HCT116 (cell line): ENCODE data around the gene CCHCR1.

Source experiments
- EGR1 ChIP-seq: IDR thresholded peaks from 2 replicates; pipeline ENCODE4 v1.6.1; 2012; ENCODE audit warnings: low read depth
- ELF1 ChIP-seq: IDR thresholded peaks from 2 replicates; pipeline ENCODE4 v1.6.1; 2012; ENCODE audit warnings: low read depth, borderline replicate concordance
- EZH2 ChIP-seq: fragments of 200-600 bp; sonication (generic); IDR thresholded peaks from 2 replicates; pipeline ENCODE4 v1.6.1; 2017; ENCODE audit warnings: antibody characterized with exemption, mixed run types
- EZH2phosphoT487 ChIP-seq: fragments of 200-600 bp; IDR thresholded peaks from 2 replicates; pipeline ENCODE4 v1.6.1; 2018; ENCODE audit warnings: antibody characterized with exemption, borderline replicate concordance
- JUND ChIP-seq: IDR thresholded peaks from 2 replicates; pipeline ENCODE4 v1.6.1; 2012
- POLR2A ChIP-seq: IDR thresholded peaks from 2 replicates; pipeline ENCODE4 v1.7.0; 2011; ENCODE audit warnings: borderline replicate concordance; ENCODE audit not compliant: insufficient read depth, insufficient read length; ENCODE audit errors: extremely low read depth
- POLR2AphosphoS5 ChIP-seq: IDR thresholded peaks from 2 replicates; pipeline ENCODE4 v1.6.1; 2011; ENCODE audit warnings: mild to moderate bottlenecking, low read depth, low read length, moderate library complexity
- RAD21 ChIP-seq: IDR thresholded peaks from 2 replicates; pipeline ENCODE4 v1.6.1; 2012; ENCODE audit warnings: low read depth, mild to moderate bottlenecking
- SIN3A ChIP-seq: IDR thresholded peaks from 2 replicates; pipeline ENCODE4 v1.6.1; 2012; ENCODE audit warnings: low read depth
- TF ChIP-seq, protein P1 (sequence below), 3 experiments: fragments of 200-600 bp in 1 of 3; sonication (generic) in 1 of 3; IDR thresholded peaks in 2 of 3; conservative IDR thresholded peaks in 1 of 3; 2 replicates each; pipeline ENCODE4 v1.5.1; 2012 to 2017; ENCODE audit warnings: low read depth in 2 of 3, low read length in 2 of 3, antibody characterized with exemption in 1 of 3, borderline replicate concordance in 1 of 3, control low read depth in 1 of 3, mild to moderate bottlenecking in 1 of 3, mixed read lengths in 1 of 3, mixed run types in 1 of 3, moderate library complexity in 1 of 3; ENCODE audit not compliant: insufficient read depth in 1 of 3
- TF ChIP-seq, protein P2 (sequence below): IDR thresholded peaks from 2 replicates; pipeline ENCODE4 v1.6.1; 2012
- TF ChIP-seq, protein P3 (sequence below): IDR thresholded peaks from 2 replicates; pipeline ENCODE4 v1.6.1; 2012

DNA sequence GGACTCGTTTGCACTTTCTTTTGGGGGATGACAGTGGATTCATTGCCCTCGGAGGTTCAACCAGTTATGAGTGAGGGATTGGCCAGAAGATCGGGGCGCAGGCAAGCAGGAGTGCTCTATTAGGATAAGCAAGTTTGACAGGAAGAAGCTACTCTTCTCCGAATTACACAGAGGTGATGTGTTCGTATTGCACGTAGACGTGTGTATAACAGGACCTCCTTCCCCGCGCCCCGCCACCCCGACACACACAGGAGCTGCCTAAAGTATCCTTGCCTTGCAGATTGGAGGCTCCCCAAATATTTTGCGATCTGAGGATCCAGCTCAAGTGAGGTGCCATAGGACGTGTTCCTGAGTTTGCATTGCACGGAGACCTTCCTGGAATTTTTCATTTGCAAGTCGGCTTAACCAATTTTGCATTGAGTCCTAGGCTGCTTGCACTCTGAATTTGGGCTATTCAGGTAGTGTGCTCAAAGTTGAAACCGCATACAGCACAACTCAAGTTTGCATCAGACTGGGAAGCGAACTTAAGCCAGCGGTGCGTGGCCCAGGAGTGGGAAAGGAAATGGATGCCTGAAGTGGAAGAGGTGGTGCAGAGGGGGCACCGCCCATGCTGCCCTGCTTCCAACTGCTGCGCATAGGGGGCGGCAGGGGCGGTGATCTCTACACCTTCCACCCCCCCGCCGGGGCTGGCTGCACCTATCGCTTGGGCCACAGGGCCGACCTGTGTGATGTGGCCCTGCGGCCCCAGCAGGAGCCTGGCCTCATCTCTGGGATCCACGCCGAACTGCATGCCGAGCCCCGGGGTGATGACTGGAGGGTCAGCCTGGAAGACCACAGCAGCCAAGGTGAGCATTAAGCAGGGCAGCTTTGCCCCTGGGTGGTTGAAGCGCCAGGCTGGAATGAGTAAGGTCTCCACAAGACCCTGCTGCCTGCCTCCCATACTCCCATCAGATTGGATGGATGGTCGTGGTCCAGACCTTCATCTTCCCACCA lies 1.6 kb upstream of the CCHCR1 start:
- TF ChIP-seq EZH2phosphoT487 (no peak), POLR2A (no peak), POLR2AphosphoS5 (no peak), JUND (no peak), EGR1 (no peak), EZH2 (no peak), ELF1 (no peak), SIN3A (no peak), RAD21 (no peak)
- TF ChIP-seq, protein P1, sequence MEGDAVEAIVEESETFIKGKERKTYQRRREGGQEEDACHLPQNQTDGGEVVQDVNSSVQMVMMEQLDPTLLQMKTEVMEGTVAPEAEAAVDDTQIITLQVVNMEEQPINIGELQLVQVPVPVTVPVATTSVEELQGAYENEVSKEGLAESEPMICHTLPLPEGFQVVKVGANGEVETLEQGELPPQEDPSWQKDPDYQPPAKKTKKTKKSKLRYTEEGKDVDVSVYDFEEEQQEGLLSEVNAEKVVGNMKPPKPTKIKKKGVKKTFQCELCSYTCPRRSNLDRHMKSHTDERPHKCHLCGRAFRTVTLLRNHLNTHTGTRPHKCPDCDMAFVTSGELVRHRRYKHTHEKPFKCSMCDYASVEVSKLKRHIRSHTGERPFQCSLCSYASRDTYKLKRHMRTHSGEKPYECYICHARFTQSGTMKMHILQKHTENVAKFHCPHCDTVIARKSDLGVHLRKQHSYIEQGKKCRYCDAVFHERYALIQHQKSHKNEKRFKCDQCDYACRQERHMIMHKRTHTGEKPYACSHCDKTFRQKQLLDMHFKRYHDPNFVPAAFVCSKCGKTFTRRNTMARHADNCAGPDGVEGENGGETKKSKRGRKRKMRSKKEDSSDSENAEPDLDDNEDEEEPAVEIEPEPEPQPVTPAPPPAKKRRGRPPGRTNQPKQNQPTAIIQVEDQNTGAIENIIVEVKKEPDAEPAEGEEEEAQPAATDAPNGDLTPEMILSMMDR (IDR thresholded peaks at IDR 0.05 in 2 of 3, conservative IDR thresholded peaks at IDR 0.05 in 1 of 3; ENCODE audit: borderline replicate concordance in 1 of 3, insufficient read depth in 1 of 3, low read depth in 2 of 3, low read length in 2 of 3), result no peak
- TF ChIP-seq, protein P2, sequence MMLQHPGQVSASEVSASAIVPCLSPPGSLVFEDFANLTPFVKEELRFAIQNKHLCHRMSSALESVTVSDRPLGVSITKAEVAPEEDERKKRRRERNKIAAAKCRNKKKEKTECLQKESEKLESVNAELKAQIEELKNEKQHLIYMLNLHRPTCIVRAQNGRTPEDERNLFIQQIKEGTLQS, result no peak
- TF ChIP-seq, protein P3, sequence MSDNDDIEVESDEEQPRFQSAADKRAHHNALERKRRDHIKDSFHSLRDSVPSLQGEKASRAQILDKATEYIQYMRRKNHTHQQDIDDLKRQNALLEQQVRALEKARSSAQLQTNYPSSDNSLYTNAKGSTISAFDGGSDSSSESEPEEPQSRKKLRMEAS, result no peak
